K562 (cell line): ENCODE results near the gene SOD1. TPM values are rescaled to one million over a fixed set of nuclear protein-coding genes. Genes with fewer than 3 reads are reported as not detected.

ENCODE experiments used
- CBFB ChIP-seq: sonication (generic); formaldehyde crosslinking; IDR thresholded peaks from 2 replicates; pipeline ENCODE4 v1.4.0; 2020; ENCODE audit warnings: mild to moderate bottlenecking, missing genetic modification reagents
- CEBPZ ChIP-seq: fragments of 150-350 bp; IDR thresholded peaks from 2 replicates; pipeline ENCODE4 v1.6.1; 2014; ENCODE audit warnings: low read depth, mild to moderate bottlenecking, low read length, borderline replicate concordance
- CHD1 ChIP-seq: fragments of 200-600 bp; sonication (generic); IDR thresholded peaks from one replicate; pipeline ENCODE4 v1.6.1; 2012; ENCODE audit warnings: mild to moderate bottlenecking, moderate library complexity, low read length, inconsistent platforms
- DIDO1 ChIP-seq: fragments of 450-650 bp; IDR thresholded peaks from 2 replicates; pipeline ENCODE4 v1.6.1; 2016; ENCODE audit warnings: low read depth, missing biosample characterization, missing genetic modification characterization
- EP300 ChIP-seq: IDR thresholded peaks from 2 replicates; pipeline ENCODE4 v1.6.1; 2012; ENCODE audit warnings: low read length, improper control_type of control experiment
- GTF2A2 ChIP-seq: IDR thresholded peaks from 2 replicates; pipeline ENCODE4 v1.6.1; 2016; ENCODE audit warnings: mild to moderate bottlenecking, missing genetic modification characterization, missing compliant biosample characterization
- GTF2B ChIP-seq: IDR thresholded peaks from 2 replicates; pipeline ENCODE4 v1.6.1; 2011; ENCODE audit not compliant: insufficient read length; ENCODE audit errors: extremely low read depth
- HDAC1 ChIP-seq, 2 experiments: fragments of 450-650 bp; IDR thresholded peaks; 2 replicates each; pipeline ENCODE4 v1.6.1; 2016 to 2017; ENCODE audit warnings: inconsistent platforms in 1 of 2, mild to moderate bottlenecking in 1 of 2, moderate library complexity in 1 of 2
- HDAC6 ChIP-seq: IDR thresholded peaks from 2 replicates; pipeline ENCODE4 v1.6.1; 2012; ENCODE audit warnings: low read depth, mild to moderate bottlenecking, control low read depth, inconsistent platforms, low read length, moderate library complexity
- MCM7 ChIP-seq, 2 experiments: fragments of 450-650 bp; IDR thresholded peaks; 2 replicates each; pipeline ENCODE4 v1.6.1; 2016 to 2018
- MTA1 ChIP-seq: fragments of 450-650 bp; IDR thresholded peaks from 2 replicates; pipeline ENCODE4 v1.6.1; 2017; ENCODE audit warnings: borderline replicate concordance
- OTX1 ChIP-seq: fragments of 450-650 bp; formaldehyde crosslinking; IDR thresholded peaks from 2 replicates; pipeline ENCODE4 v1.4.0; 2022; ENCODE audit warnings: mild to moderate bottlenecking
- RBM22 ChIP-seq: fragments of 200-400 bp; formaldehyde crosslinking; IDR thresholded peaks from 2 replicates; pipeline ENCODE4 v1.6.1; 2018; ENCODE audit warnings: low read length, low read depth; ENCODE audit not compliant: poor library complexity, severe bottlenecking
- SMARCC2 ChIP-seq: fragments of 450-650 bp; IDR thresholded peaks from 2 replicates; pipeline ENCODE4 v1.6.1; 2017; ENCODE audit warnings: antibody characterized with exemption, moderate library complexity, mild to moderate bottlenecking, low read depth
- SRSF9 ChIP-seq: fragments of 200-400 bp; formaldehyde crosslinking; IDR thresholded peaks from 2 replicates; pipeline ENCODE4 v1.6.1; 2017; ENCODE audit warnings: low read depth, low read length, borderline replicate concordance
- TCF15 ChIP-seq: fragments of 250-450 bp; sonication (Bioruptor Pico); IDR thresholded peaks from 2 replicates; pipeline ENCODE4 v1.8.0; 2022; ENCODE audit warnings: moderate library complexity, mild to moderate bottlenecking, inconsistent platforms
- U2AF2 ChIP-seq: fragments of 200-400 bp; formaldehyde crosslinking; optimal IDR thresholded peaks from 2 replicates; pipeline ENCODE3; 2017; ENCODE audit warnings: low read depth, mild to moderate bottlenecking, low read length
- ZC3H4 ChIP-seq: sonication (generic); formaldehyde crosslinking; IDR thresholded peaks from 2 replicates; pipeline ENCODE4 v1.9.0; 2021; ENCODE audit warnings: missing genetic modification reagents, borderline replicate concordance
- ZFPM2 ChIP-seq: fragments of 250-450 bp; sonication (Bioruptor Pico); IDR thresholded peaks from 2 replicates; pipeline ENCODE4 v1.5.1; 2022; ENCODE audit warnings: mild to moderate bottlenecking
- ZNF146 ChIP-seq: IDR thresholded peaks from one replicate; pipeline ENCODE4 v1.6.1; 2018; ENCODE audit warnings: missing compliant biosample characterization; ENCODE audit not compliant: unreplicated experiment
- ZNF184 ChIP-seq: sonication (generic); formaldehyde crosslinking; IDR thresholded peaks from 2 replicates; pipeline ENCODE4 v1.5.0; 2020; ENCODE audit warnings: missing genetic modification reagents
- ZNF239 ChIP-seq: fragments of 250-450 bp; sonication (Bioruptor Pico); IDR thresholded peaks from 2 replicates; pipeline ENCODE4 v1.4.0; 2020; ENCODE audit warnings: mild to moderate bottlenecking
- ZSCAN29 ChIP-seq: fragments of 450-650 bp; IDR thresholded peaks from 2 replicates; pipeline ENCODE4 v1.6.1; 2017
- polyA plus RNA-seq, 8 experiments: library from polyadenylated mRNA; depleted of rRNA in 4 of 8; stranded (reverse) in 5 of 8; unstranded in 3 of 8; fragments of >200 nt; fragmentation: Nextera tagmentation in 2 of 8; fragmentation: Illumina TruSeq in 1 of 8; extraction: Ambion mirVana in 2 of 8; extraction: Trizol in 1 of 8; gene quantifications; 2 replicates each; pipeline versions ENCODE4 v1.2.1 to v1.2.3, GENCODE V29; 2011 to 2014; ENCODE audit warnings: inconsistent platforms in 1 of 8, missing spikeins in 1 of 8
- total RNA-seq, 7 experiments: library from RNA; depleted of rRNA in 6 of 7; stranded (reverse); fragments of >200 nt in 6 of 7; fragmentation: Illumina TruSeq in 2 of 7; extraction: Trizol in 2 of 7; gene quantifications; 2 replicates each; pipeline versions ENCODE4 v1.2.1 to v1.2.3, GENCODE V29; 2011 to 2021; ENCODE audit warnings: low replicate concordance in 1 of 7

The SOD1 gene
- total and polyA plus RNA-seq, 9 of the 15 experiments (the other 6 are each of a cell fraction or from before 2014, with no cell fraction given): 452 to 1,409 (median 633) TPM

- TF ChIP-seq DIDO1 (tag): no peak
- TF ChIP-seq SMARCC2: no peak
- TF ChIP-seq ZFPM2 (CRISPR knock-in tag): no peak
- TF ChIP-seq HDAC1 (IDR thresholded peaks at IDR 0.05): peak in 1 of 2 experiments; percentile 40; a peak in 1 of 4 replicates
- TF ChIP-seq MTA1: no peak
- no peak for TF ChIP-seq ZNF146 (CRISPR knock-in tag)
- no peak for TF ChIP-seq ZNF184 (CRISPR knock-in tag)
- TF ChIP-seq GTF2A2 (tag): peak; percentile 86
- TF ChIP-seq ZNF239 (CRISPR knock-in tag): no peak
- peak; percentile 93 for TF ChIP-seq CBFB (CRISPR knock-in tag)
- no peak for TF ChIP-seq SRSF9
- no peak for TF ChIP-seq HDAC6
- TF ChIP-seq EP300: no peak
- no peak for TF ChIP-seq TCF15 (CRISPR knock-in tag)
- TF ChIP-seq ZC3H4 (CRISPR knock-in tag): no peak; the same call in 1 of the 2 replicates
- no peak; the same call in 1 of the 2 replicates for TF ChIP-seq ZSCAN29
- TF ChIP-seq GTF2B: peak; percentile 91
- no peak for TF ChIP-seq CEBPZ
- TF ChIP-seq CHD1: peak; percentile 98
- peak; percentile 51 for TF ChIP-seq RBM22
- no peak for TF ChIP-seq MCM7 (IDR thresholded peaks at IDR 0.05)
- TF ChIP-seq OTX1 (CRISPR knock-in tag): no peak
- no peak for TF ChIP-seq U2AF2
These were observed at the start of gene SOD1 (continued) for GRCh38 chr21:31659536-31660258.
